PC-3 (cell line): ENCODE data around the gene RNF151. TPM values are rescaled to one million over a fixed set of nuclear protein-coding genes. Genes with fewer than 3 reads are reported as not detected.

Experiments used
- ATAC-seq: fragments of 200-7000 bp; cut with Tn5 transposase; 2 replicates; pipeline ENCODE4 v1.9.1; 2020; ENCODE audit warnings: mild to moderate bottlenecking, moderate library complexity
- BruUV-seq: library from RNA; stranded (reverse); fragments of 400-500 nt; replicated peaks from 2 replicates; lab custom pipeline; 2021; lab: Mats Ljungman, UMichigan
- CTCF ChIA-PET: fragments of 300-600 bp; sonication (Branson Sonifier 250); formaldehyde crosslinking; loops from one replicate; lab custom pipeline; 2022; ENCODE audit warnings: antibody characterized with exemption; lab: Charles Lee
- POLR2A ChIA-PET: fragments of 300-600 bp; sonication (Branson Sonifier 250); formaldehyde crosslinking; loops from one replicate; lab custom pipeline; 2022; ENCODE audit warnings: antibody characterized with exemption; ENCODE audit not compliant: unreplicated experiment; lab: Charles Lee
- DNase-seq: peaks from one replicate; pipeline ENCODE4 v3.0.0-alpha.2; 2015
- H2AFZ ChIP-seq: fragments of 300-600 bp; sonication (generic); 2 replicates; pipeline ENCODE4 v1.6.0; 2016; ENCODE audit warnings: antibody characterized with exemption, low read length
- H3F3A ChIP-seq: fragments of 300-600 bp; sonication (generic); one replicate; pipeline ENCODE4 v1.6.0; 2017; ENCODE audit warnings: antibody characterized with exemption, low read length, control low read depth, mild to moderate bottlenecking; ENCODE audit not compliant: unreplicated experiment
- H3K27ac ChIP-seq: fragments of 300-600 bp; sonication (generic); 2 replicates; pipeline ENCODE4 v1.5.1; 2016; ENCODE audit warnings: mild to moderate bottlenecking, low read length
- H3K27me3 ChIP-seq: fragments of 300-600 bp; sonication (generic); 2 replicates; pipeline ENCODE4 v1.6.1; 2016; ENCODE audit warnings: low read length, mixed read lengths
- H3K36me3 ChIP-seq: fragments of 300-600 bp; sonication (generic); 2 replicates; pipeline ENCODE4 v1.6.1; 2016; ENCODE audit warnings: low read depth, mixed run types, low read length, mixed read lengths
- H3K4me1 ChIP-seq: fragments of 300-600 bp; sonication (generic); 2 replicates; pipeline ENCODE4 v1.5.1; 2016; ENCODE audit warnings: low read length; ENCODE audit not compliant: insufficient read depth
- H3K4me2 ChIP-seq: fragments of 300-600 bp; sonication (generic); 2 replicates; pipeline ENCODE4 v1.6.0; 2016; ENCODE audit warnings: low read length
- H3K4me3 ChIP-seq: fragments of 300-600 bp; sonication (generic); 2 replicates; pipeline ENCODE4 v1.5.1; 2016; ENCODE audit warnings: mild to moderate bottlenecking, low read length, mixed read lengths
- H3K79me2 ChIP-seq: fragments of 300-600 bp; sonication (generic); 2 replicates; pipeline ENCODE4 v1.6.1; 2017; ENCODE audit warnings: low read length, mixed read lengths
- H3K9ac ChIP-seq: fragments of 300-600 bp; sonication (generic); 2 replicates; pipeline ENCODE4 v1.6.0; 2016; ENCODE audit warnings: mild to moderate bottlenecking, low read length
- H3K9me2 ChIP-seq: fragments of 300-600 bp; sonication (generic); replicated peaks from 2 replicates; pipeline ENCODE4 v1.6.1; 2016; ENCODE audit warnings: mixed run types, low read length, mixed read lengths
- H3K9me3 ChIP-seq: fragments of 300-600 bp; sonication (generic); 2 replicates; pipeline ENCODE4 v1.6.1; 2016; ENCODE audit warnings: low read length, mixed read lengths
- H4K20me1 ChIP-seq: fragments of 300-600 bp; sonication (generic); 2 replicates; pipeline ENCODE4 v1.6.1; 2016; ENCODE audit warnings: low read length, mixed read lengths
- CTCF ChIP-seq: fragments of 300-600 bp; sonication (generic); conservative IDR thresholded peaks from 2 replicates; pipeline ENCODE4 v1.5.1; 2017; ENCODE audit warnings: antibody characterized with exemption, low read depth, mild to moderate bottlenecking, low read length
- EZH2 ChIP-seq: fragments of 300-600 bp; sonication (generic); IDR thresholded peaks from one replicate; pipeline ENCODE4 v1.6.1; 2017; ENCODE audit warnings: antibody characterized with exemption, mild to moderate bottlenecking, low read length; ENCODE audit not compliant: unreplicated experiment
- intact Hi-C: fragments of 100-400 bp; cut with micrococcal nuclease; formaldehyde crosslinking; loops from 2 replicates; pipeline ENCODE4 v1.9.0; 2023
- total RNA-seq: library from RNA; depleted of rRNA; stranded (reverse); fragments of >200 nt; gene quantifications from 2 replicates; pipeline ENCODE4 v1.2.3, GENCODE V29; 2014; rRNA removed

Gene RNF151
- total RNA-seq, 1 experiment from 2014 or later = not detected

GRCh38 chr16:2016407-2016922 is 49.8 kb downstream of the RNF151 start:
- no peak overlapping the region for H3K4me2 ChIP-seq
- no peak for ATAC-seq
- peaks cover 13% of the 10 kb centered on the region for H3K4me1 ChIP-seq
- no peak overlapping the region for H3K27ac ChIP-seq
- BruUV-seq = no TSS peak
- no peaks in the 10 kb centered on the region; the same call in 1 of the 2 replicates for H3K27me3 ChIP-seq
- TF ChIP-seq CTCF (peak; percentile 51), EZH2 (no peak)
- POLR2A ChIA-PET = no interaction called here
- intact Hi-C loops = no loop called here
- no peak overlapping the region for H3K4me3 ChIP-seq
- no peak for DNase-seq
- H4K20me1 ChIP-seq = no peaks in the 10 kb centered on the region
- no peaks in the 10 kb centered on the region for H3K79me2 ChIP-seq
- H3K36me3 ChIP-seq = no peaks in the 10 kb centered on the region
- CTCF ChIA-PET = interaction anchor here (0.5 to 1.1 kb wide), 2 partner anchors 25 to 56 kb away, joined by 3 to 6 read pairs; no protein-coding TSS in a partner anchor
- no peaks in the 10 kb centered on the region for H3K9me2 ChIP-seq
- no peaks in the 10 kb centered on the region for H3F3A ChIP-seq
- H2AFZ ChIP-seq = no peak overlapping the region
- H3K9me3 ChIP-seq = no peaks in the 10 kb centered on the region
- no peak overlapping the region for H3K9ac ChIP-seq

Other genes with a start within 250 kb of the RNF151 start
- gene NME3, start 195.3 kb upstream of the RNF151 start, total RNA-seq = 66.9 and 70.3 TPM in 2 replicates
- 11.3 and 12.5 TPM in 2 replicates for gene EME2, start 194.0 kb upstream of the RNF151 start, total RNA-seq
- gene MRPS34, start 193.7 kb upstream of the RNF151 start, total RNA-seq = 248 and 258 TPM in 2 replicates
- 27.4 and 30.4 TPM in 2 replicates for gene SPSB3, start 184.3 kb upstream of the RNF151 start, total RNA-seq
- gene NUBP2, start 183.9 kb upstream of the RNF151 start, total RNA-seq = 95.1 and 128 TPM in 2 replicates
- not detected in 2 replicates for gene IGFALS, start 173.2 kb upstream of the RNF151 start, total RNA-seq
- gene HAGH, start 140.0 kb upstream of the RNF151 start, total RNA-seq = 96.9 and 99.5 TPM in 2 replicates
- gene FAHD1, start 139.7 kb upstream of the RNF151 start, total RNA-seq = 37.5 and 47.5 TPM in 2 replicates
- gene MEIOB, start 94.7 kb upstream of the RNF151 start, total RNA-seq = not detected in 2 replicates
- not detected in 2 replicates for gene HS3ST6, start 48.4 kb upstream of the RNF151 start, total RNA-seq
- gene MSRB1, start 23.7 kb upstream of the RNF151 start, total RNA-seq = 24.6 and 25.7 TPM in 2 replicates
- gene RPL3L, start 12.2 kb upstream of the RNF151 start, total RNA-seq = 1.5 TPM in 1 of 2 replicates, not detected in the other
- gene NDUFB10, start 7.3 kb upstream of the RNF151 start, total RNA-seq = 407 and 530 TPM in 2 replicates
- 2,234 and 2,721 TPM in 2 replicates for gene RPS2, start 2.0 kb upstream of the RNF151 start, total RNA-seq
- gene TBL3, start 5.2 kb downstream of the RNF151 start, total RNA-seq = 71.5 and 111 TPM in 2 replicates
- 2.4 and 3.4 TPM in 2 replicates for gene NOXO1, start 14.6 kb downstream of the RNF151 start, total RNA-seq
- 66.8 and 77.2 TPM in 2 replicates for gene GFER, start 17.3 kb downstream of the RNF151 start, total RNA-seq
- 1.5 and 2.8 TPM in 2 replicates for gene SYNGR3, start 23.1 kb downstream of the RNF151 start, total RNA-seq
- gene ZNF598, start 43.0 kb downstream of the RNF151 start, total RNA-seq = 44.4 and 60.1 TPM in 2 replicates
- gene NPW, start 52.9 kb downstream of the RNF151 start, total RNA-seq = 3.8 and 5.6 TPM in 2 replicates
- gene NHERF2, start 60.0 kb downstream of the RNF151 start, total RNA-seq = 145 and 160 TPM in 2 replicates
- gene NTHL1, start 81.0 kb downstream of the RNF151 start, total RNA-seq = 87.1 and 90.1 TPM in 2 replicates
- 59.3 and 64.4 TPM in 2 replicates for gene TSC2, start 81.1 kb downstream of the RNF151 start, total RNA-seq
- gene PKD1, start 169.0 kb downstream of the RNF151 start, total RNA-seq = 58.9 and 77.3 TPM in 2 replicates
- 4.6 and 5.6 TPM in 2 replicates for gene RAB26, start 181.8 kb downstream of the RNF151 start, total RNA-seq
- 44.9 and 50.7 TPM in 2 replicates for gene TRAF7, start 188.9 kb downstream of the RNF151 start, total RNA-seq
- 1.6 and 1.7 TPM in 2 replicates for gene CASKIN1, start 229.7 kb downstream of the RNF151 start, total RNA-seq
- 63.3 and 73.6 TPM in 2 replicates for gene MLST8, start 238.6 kb downstream of the RNF151 start, total RNA-seq
- gene BRICD5, start 244.0 kb downstream of the RNF151 start, total RNA-seq = 2.1 and 4.8 TPM in 2 replicates
- gene PGP, start 248.0 kb downstream of the RNF151 start, total RNA-seq = 46.0 and 58.1 TPM in 2 replicates